ENCODE measurements around the gene PDXDC1. TPM values are rescaled to one million over a fixed set of nuclear protein-coding genes. Genes with fewer than 3 reads are reported as not detected.
"Not testable (repeated sequence)": the region's sequence is repeated elsewhere in the genome, so short reads cannot be mapped to it uniquely, and the experiment has no call there.

Gene PDXDC1
- total RNA-seq, 2 experiments from 2014 or later: 55.8 to 60.4 TPM

GRCh38 chr16:14982521-14982920 lies 7.7 kb downstream of the PDXDC1 start:
- not testable (repeated sequence) for H3K27ac Mint-ChIP-seq

GRCh38 chr16:14988092-14988491 lies 13.3 kb downstream of the PDXDC1 start:
- H3K9me3 Mint-ChIP-seq: peaks cover 12% of the 10 kb centered on the region
- peaks cover 38% of the 10 kb centered on the region for H3K36me3 Mint-ChIP-seq
- DNase-seq; ATAC-seq (ENCODE audit: low read depth); H3K4me1 Mint-ChIP-seq; H3K4me3 Mint-ChIP-seq; H3K27me3 Mint-ChIP-seq; POLR2A ChIA-PET: not testable (repeated sequence)
- H3K27ac Mint-ChIP-seq: peak overlapping the region; percentile 10

More at GRCh38 chr16:14982521-14982920, 7.7 kb downstream of the PDXDC1 start:
- DNase-seq; H3K36me3 Mint-ChIP-seq; H3K4me3 Mint-ChIP-seq; ATAC-seq (ENCODE audit: low read depth); H3K27me3 Mint-ChIP-seq; H3K4me1 Mint-ChIP-seq; POLR2A ChIA-PET; H3K9me3 Mint-ChIP-seq: not testable (repeated sequence)

GRCh38 chr16:14988661-14989191 lies 13.9 kb downstream of the PDXDC1 start:
- POLR2A ChIA-PET; ATAC-seq (ENCODE audit: low read depth); H3K27ac Mint-ChIP-seq; H3K27me3 Mint-ChIP-seq; H3K4me3 Mint-ChIP-seq; H3K4me1 Mint-ChIP-seq; DNase-seq: not testable (repeated sequence)
- H3K36me3 Mint-ChIP-seq: peaks cover 42% of the 10 kb centered on the region
- H3K9me3 Mint-ChIP-seq: peaks cover 14% of the 10 kb centered on the region

- Mint-ChIP-seq H3K9me3 (peaks cover 14% of the 10 kb centered on the region), H3K36me3 (peaks cover 49% of the 10 kb centered on the region)
- H3K27me3 Mint-ChIP-seq; ATAC-seq (ENCODE audit: low read depth); POLR2A ChIA-PET; H3K27ac Mint-ChIP-seq; H3K4me1 Mint-ChIP-seq; H3K4me3 Mint-ChIP-seq; DNase-seq: not testable (repeated sequence)
These were observed 14.8 kb downstream of the PDXDC1 start for GRCh38 chr16:14989291-14990281.

GRCh38 chr16:14993277-14994151 lies 18.7 kb downstream of the PDXDC1 start:
- H3K4me3 Mint-ChIP-seq; POLR2A ChIA-PET; H3K27me3 Mint-ChIP-seq; ATAC-seq (ENCODE audit: low read depth); DNase-seq; H3K27ac Mint-ChIP-seq; H3K4me1 Mint-ChIP-seq: not testable (repeated sequence)
- Mint-ChIP-seq H3K9me3 (peaks cover 12% of the 10 kb centered on the region), H3K36me3 (peaks cover 39% of the 10 kb centered on the region)

- not testable (repeated sequence) for DNase-seq
These were observed 21.9 kb downstream of the PDXDC1 start for GRCh38 chr16:14996702-14997101.

GRCh38 chr16:14998300-14998699 lies 23.5 kb downstream of the PDXDC1 start:
- ATAC-seq (ENCODE audit: low read depth); H3K4me1 Mint-ChIP-seq; H3K9me3 Mint-ChIP-seq; DNase-seq; H3K27me3 Mint-ChIP-seq; POLR2A ChIA-PET; H3K27ac Mint-ChIP-seq; H3K4me3 Mint-ChIP-seq: not testable (repeated sequence)
- peaks cover 15% of the 10 kb centered on the region for H3K36me3 Mint-ChIP-seq

More at GRCh38 chr16:14996702-14997101, 21.9 kb downstream of the PDXDC1 start:
- H3K27me3 Mint-ChIP-seq; H3K4me3 Mint-ChIP-seq; H3K4me1 Mint-ChIP-seq; ATAC-seq (ENCODE audit: low read depth); H3K27ac Mint-ChIP-seq; POLR2A ChIA-PET: not testable (repeated sequence)
- Mint-ChIP-seq H3K9me3 (peaks cover 11% of the 10 kb centered on the region), H3K36me3 (peaks cover 27% of the 10 kb centered on the region)

GRCh38 chr16:14999845-15000244 lies 25.0 kb downstream of the PDXDC1 start:
- H3K27ac Mint-ChIP-seq, DNase-seq, POLR2A ChIA-PET: not testable (repeated sequence)

GRCh38 chr16:15002448-15002847 lies 27.6 kb downstream of the PDXDC1 start:
- POLR2A ChIA-PET; DNase-seq; H3K36me3 Mint-ChIP-seq; H3K27ac Mint-ChIP-seq; H3K27me3 Mint-ChIP-seq; H3K4me1 Mint-ChIP-seq; H3K4me3 Mint-ChIP-seq; ATAC-seq (ENCODE audit: low read depth); H3K9me3 Mint-ChIP-seq: not testable (repeated sequence)

More at GRCh38 chr16:14999845-15000244, 25.0 kb downstream of the PDXDC1 start:
- not testable (repeated sequence) for H3K4me3 Mint-ChIP-seq; H3K36me3 Mint-ChIP-seq; ATAC-seq (ENCODE audit: low read depth); H3K4me1 Mint-ChIP-seq; H3K9me3 Mint-ChIP-seq; H3K27me3 Mint-ChIP-seq

GRCh38 chr16:15005357-15006132 lies 30.7 kb downstream of the PDXDC1 start:
- POLR2A ChIA-PET; H3K27me3 Mint-ChIP-seq; ATAC-seq (ENCODE audit: low read depth); DNase-seq; H3K27ac Mint-ChIP-seq; H3K9me3 Mint-ChIP-seq; H3K4me3 Mint-ChIP-seq; H3K4me1 Mint-ChIP-seq: not testable (repeated sequence)
- peaks cover 12% of the 10 kb centered on the region for H3K36me3 Mint-ChIP-seq

- DNase-seq; H3K27ac Mint-ChIP-seq; H3K4me3 Mint-ChIP-seq; H3K27me3 Mint-ChIP-seq; POLR2A ChIA-PET; H3K9me3 Mint-ChIP-seq; ATAC-seq (ENCODE audit: low read depth); H3K4me1 Mint-ChIP-seq: not testable (repeated sequence)
- H3K36me3 Mint-ChIP-seq: peaks cover 21% of the 10 kb centered on the region
These were observed 33.8 kb downstream of the PDXDC1 start for GRCh38 chr16:15008647-15009046.

GRCh38 chr16:15012941-15013340 lies 38.1 kb downstream of the PDXDC1 start:
- POLR2A ChIA-PET: interaction anchor here (0.7 kb wide), 1 partner anchor 833 kb away, joined by 3 read pairs; no protein-coding TSS in a partner anchor
- H3K4me1 Mint-ChIP-seq: peaks cover 15% of the 10 kb centered on the region
- H3K27ac Mint-ChIP-seq; DNase-seq; H3K27me3 Mint-ChIP-seq; H3K4me3 Mint-ChIP-seq; ATAC-seq (ENCODE audit: low read depth); H3K9me3 Mint-ChIP-seq: not testable (repeated sequence)
- H3K36me3 Mint-ChIP-seq: peaks cover 25% of the 10 kb centered on the region
